ENCODE measurements around the gene SLC35A4.

SLC35A4 gene

GRCh38 chr5:140594169-140594568 lies 29.5 kb downstream of the SLC35A4 start:
- TF ChIP-seq CREB1 (IDR thresholded peaks at IDR 0.05; ENCODE audit: low read depth) (no peak), NFIC (IDR thresholded peaks at IDR 0.05) (0 out of 2 replicates have a peak, but pooled peaks have one; percentile 15), FOXM1 (IDR thresholded peaks at IDR 0.05; ENCODE audit: borderline replicate concordance, low read depth) (no peak)

GRCh38 chr5:140595538-140596300 lies 31.1 kb downstream of the SLC35A4 start:
- 0 out of 2 replicates have a peak, but pooled peaks have one; percentile 18 for TF ChIP-seq ZBTB7A (IDR thresholded peaks at IDR 0.05; ENCODE audit: low read depth)
- peak; percentile 79 for TF ChIP-seq NFIC (IDR thresholded peaks at IDR 0.05)
- TF ChIP-seq TCF12 (IDR thresholded peaks at IDR 0.05; ENCODE audit: low read depth) = no peak
- 0 out of 2 replicates have a peak, but pooled peaks have one; percentile 42 for TF ChIP-seq CEBPB (IDR thresholded peaks at IDR 0.05)
- TF ChIP-seq TAF1 (IDR thresholded peaks at IDR 0.05; ENCODE audit: low read depth) = no peak

DNA sequence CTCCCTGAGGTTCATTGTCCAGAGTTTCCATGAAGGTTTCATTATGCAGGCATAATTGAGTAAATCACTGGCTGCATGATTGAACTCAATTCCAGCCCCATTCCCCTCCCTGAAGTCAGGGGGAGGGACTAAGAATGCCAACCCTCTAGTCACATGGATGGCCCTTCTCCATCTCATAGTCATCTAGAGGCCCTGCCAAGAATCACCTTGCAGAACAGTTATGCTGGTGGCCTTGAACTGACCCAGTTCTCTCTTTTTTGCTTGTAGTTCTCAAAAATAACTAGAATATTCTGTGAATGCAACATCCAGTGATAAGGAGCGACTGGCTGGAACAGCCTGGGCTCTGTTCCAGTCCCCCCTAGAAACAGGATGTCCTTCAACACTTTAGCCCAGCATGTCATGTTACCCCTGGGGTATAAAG lies 31.7 kb downstream of the SLC35A4 start:
- TF ChIP-seq USF1 (IDR thresholded peaks at IDR 0.05) = peak; percentile 52; the same call in 1 of the 2 replicates
- no peak for TF ChIP-seq REST (IDR thresholded peaks at IDR 0.05; ENCODE audit: low read depth)
- TF ChIP-seq NFIC (IDR thresholded peaks at IDR 0.05) = 0 out of 2 replicates have a peak, but pooled peaks have one; percentile 26

GRCh38 chr5:140598836-140599235 lies 34.2 kb downstream of the SLC35A4 start:
- TF ChIP-seq YY1 (IDR thresholded peaks at IDR 0.05; ENCODE audit: low read depth) (no peak), TEAD4 (IDR thresholded peaks at IDR 0.05) (no peak), FOXM1 (IDR thresholded peaks at IDR 0.05; ENCODE audit: borderline replicate concordance, low read depth) (no peak), EGR1 (IDR thresholded peaks at IDR 0.05) (no peak), REST (IDR thresholded peaks at IDR 0.05; ENCODE audit: low read depth) (no peak), RAD21 (IDR thresholded peaks at IDR 0.05; ENCODE audit: low read depth) (no peak), TCF12 (IDR thresholded peaks at IDR 0.05; ENCODE audit: low read depth) (no peak), NFIC (IDR thresholded peaks at IDR 0.05) (no peak), CEBPB (IDR thresholded peaks at IDR 0.05) (no peak), EP300 (IDR thresholded peaks at IDR 0.05; ENCODE audit: borderline replicate concordance) (no peak), USF1 (IDR thresholded peaks at IDR 0.05) (no peak), ZBTB7A (IDR thresholded peaks at IDR 0.05; ENCODE audit: low read depth) (no peak), CREB1 (IDR thresholded peaks at IDR 0.05; ENCODE audit: low read depth) (no peak)
- TF ChIP-seq, protein P1, sequence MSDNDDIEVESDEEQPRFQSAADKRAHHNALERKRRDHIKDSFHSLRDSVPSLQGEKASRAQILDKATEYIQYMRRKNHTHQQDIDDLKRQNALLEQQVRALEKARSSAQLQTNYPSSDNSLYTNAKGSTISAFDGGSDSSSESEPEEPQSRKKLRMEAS (IDR thresholded peaks at IDR 0.05) = no peak

DNA sequence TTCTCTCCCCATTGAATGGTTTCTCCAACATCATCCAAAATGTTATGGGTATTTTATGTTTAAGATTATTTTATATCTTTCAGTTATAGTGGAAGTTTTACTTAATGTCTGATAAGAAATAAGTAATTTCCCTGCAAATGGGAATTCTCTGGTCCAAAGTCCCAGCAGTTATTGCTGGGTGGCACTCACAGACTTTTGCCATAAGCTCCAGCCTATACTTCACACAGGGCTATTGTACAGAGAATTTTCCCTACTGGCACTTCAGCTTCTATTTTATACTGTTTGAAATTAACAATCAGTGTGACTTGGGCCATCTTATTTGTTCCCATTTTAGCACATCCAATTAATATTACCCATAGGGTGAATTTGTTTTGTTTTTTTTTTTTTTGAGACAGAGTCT lies 35.5 kb downstream of the SLC35A4 start:
- no peak for TF ChIP-seq YY1 (IDR thresholded peaks at IDR 0.05; ENCODE audit: low read depth)
- TF ChIP-seq CEBPB (IDR thresholded peaks at IDR 0.05) = no peak
- TF ChIP-seq, protein P1 (IDR thresholded peaks at IDR 0.05) = no peak
- TF ChIP-seq CREB1 (IDR thresholded peaks at IDR 0.05; ENCODE audit: low read depth) = no peak
- TF ChIP-seq NFIC (IDR thresholded peaks at IDR 0.05) = no peak
- TF ChIP-seq EGR1 (IDR thresholded peaks at IDR 0.05) = no peak
- TF ChIP-seq REST (IDR thresholded peaks at IDR 0.05; ENCODE audit: low read depth) = no peak
- no peak for TF ChIP-seq TAF1 (IDR thresholded peaks at IDR 0.05; ENCODE audit: low read depth)
- no peak for TF ChIP-seq EP300 (IDR thresholded peaks at IDR 0.05; ENCODE audit: borderline replicate concordance)
- no peak for TF ChIP-seq FOXM1 (IDR thresholded peaks at IDR 0.05; ENCODE audit: borderline replicate concordance, low read depth)
- no peak for TF ChIP-seq USF1 (IDR thresholded peaks at IDR 0.05)
- TF ChIP-seq ZBTB7A (IDR thresholded peaks at IDR 0.05; ENCODE audit: low read depth) = no peak
- TF ChIP-seq TCF12 (IDR thresholded peaks at IDR 0.05; ENCODE audit: low read depth) = no peak
- no peak for TF ChIP-seq TEAD4 (IDR thresholded peaks at IDR 0.05)

All from Ishikawa (cell line).